ENCODE data around the gene TMC7.

The TMC7 gene

GRCh38 chr16:19083670-19084069, 99.9 kb downstream of the TMC7 start (continued):
- TF ChIP-seq TSHZ1 (tag by site-specific recombination; IDR thresholded peaks at IDR 0.05; ENCODE audit: borderline replicate concordance) (no peak), ZNF133 (tag by site-specific recombination; IDR thresholded peaks at IDR 0.05) (no peak), ZNF629 (tag by site-specific recombination; IDR thresholded peaks at IDR 0.05) (no peak), OSR2 (tag by site-specific recombination; IDR thresholded peaks at IDR 0.05) (peak; percentile 33; the same call in 1 of the 2 replicates), PRDM6 (tag by site-specific recombination; IDR thresholded peaks at IDR 0.05) (peak; percentile 65), ZNF48 (tag by site-specific recombination; IDR thresholded peaks at IDR 0.05) (no peak), ZNF473 (tag by site-specific recombination; IDR thresholded peaks at IDR 0.05) (no peak), PRDM4 (tag by site-specific recombination; IDR thresholded peaks at IDR 0.05) (no peak), ZNF24 (tag by site-specific recombination; IDR thresholded peaks at IDR 0.05) (no peak), GLIS1 (tag by site-specific recombination; IDR thresholded peaks at IDR 0.05) (peak; percentile 76)

- ChIA-PET POLR2A (no interaction called here), CTCF (interaction anchor here (0.5 to 5.3 kb wide), 5 partner anchors 27 to 404 kb away, joined by 3 to 94 read pairs (median 5); partner anchors contain the start of gene TMC7)
- Histone ChIP-seq H3K4me3 (ENCODE audit: low read depth, low read length) (no peak overlapping the region), H3K4me1 (ENCODE audit: control insufficient read depth, insufficient read depth, low read length) (peaks cover 4% of the 10 kb centered on the region), H3K36me3 (ENCODE audit: control insufficient read depth in 2 of 2, insufficient read depth in 1 of 2, low read length in 2 of 2) (peaks cover 5 to 19% of the 10 kb centered on the region in 2 experiments), H3K9me3 (ENCODE audit: control insufficient read depth, insufficient read depth, low read depth, low read length) (no peaks in the 10 kb centered on the region), H3K27ac (ENCODE audit: extremely low read depth, low read depth, low read length) (no peak overlapping the region)
- no peak for TF ChIP-seq KLF1 (tag by site-specific recombination; IDR thresholded peaks at IDR 0.05)
- no peak for TF ChIP-seq ZNF747 (tag by site-specific recombination; IDR thresholded peaks at IDR 0.05)
- TF ChIP-seq ZNF530 (tag by site-specific recombination; IDR thresholded peaks at IDR 0.05; ENCODE audit: low read depth), result peak; percentile 89
Measured at GRCh38 chr16:19084139-19084538, 100.4 kb downstream of the TMC7 start.

GRCh38 chr16:19084879-19085278, 101.1 kb downstream of the TMC7 start:
- Histone ChIP-seq H3K4me3 (ENCODE audit: low read depth, low read length) (no peak overlapping the region), H3K27ac (ENCODE audit: extremely low read depth, low read depth, low read length) (no peak overlapping the region), H3K4me1 (ENCODE audit: control insufficient read depth, insufficient read depth, low read length) (peaks cover 4% of the 10 kb centered on the region), H3K36me3 (ENCODE audit: control insufficient read depth in 2 of 2, insufficient read depth in 1 of 2, low read length in 2 of 2) (peaks cover 5 to 15% of the 10 kb centered on the region in 2 experiments), H3K9me3 (ENCODE audit: control insufficient read depth, insufficient read depth, low read depth, low read length) (no peaks in the 10 kb centered on the region)
- TF ChIP-seq ZNF629 (tag by site-specific recombination; IDR thresholded peaks at IDR 0.05) (no peak), PATZ1 (tag by site-specific recombination; IDR thresholded peaks at IDR 0.05) (no peak), ZNF248 (tag by site-specific recombination; IDR thresholded peaks at IDR 0.05) (no peak), MZF1 (tag by site-specific recombination; IDR thresholded peaks at IDR 0.05; ENCODE audit: borderline replicate concordance) (no peak), ZNF692 (tag by site-specific recombination; IDR thresholded peaks at IDR 0.05) (no peak), ZNF174 (tag by site-specific recombination; IDR thresholded peaks at IDR 0.05) (no peak), RBAK (tag by site-specific recombination; IDR thresholded peaks at IDR 0.05) (peak; percentile 71; the same call in 1 of the 2 replicates)
- ChIA-PET CTCF (interaction anchor here (0.6 to 5.3 kb wide), 14 partner anchors 8 to 422 kb away, joined by 3 to 94 read pairs (median 7); partner anchors contain the start of gene TMC7), POLR2A (interaction anchor here (1.0 to 1.1 kb wide), 3 partner anchors 12 to 283 kb away, joined by 3 to 4 read pairs (median 3); partner anchors contain the start of gene ARL6IP1)

All from HEK293 (cell line).